Kasumi-1 (cell line): Measurements from ENCODE around the gene SAA4.
"Not testable (repeated sequence)": the region's sequence is repeated elsewhere in the genome, so short reads cannot be mapped to it uniquely, and the experiment has no call there.

Experiments
- DNase-seq, 2 experiments: peaks; one replicate each; lab custom pipeline; 2025; lab: John Stamatoyannopoulos, UW

SAA4 gene

GRCh38 chr11:18236664-18237356 lies at the start of gene SAA4:
TSS of gene SAA4 (minus strand) at chr11:18236802. CDS start at chr11:18235926, 876 bp downstream.
- DNase-seq: no peak

GRCh38 chr11:18285841-18286240 lies 49.2 kb upstream of the SAA4 start:
- no peak for DNase-seq

GRCh38 chr11:18282626-18283025 lies 46.0 kb upstream of the SAA4 start:
- DNase-seq: no peak

- no peak for DNase-seq
Observed at GRCh38 chr11:18280438-18281045, 43.9 kb upstream of the SAA4 start.

DNA sequence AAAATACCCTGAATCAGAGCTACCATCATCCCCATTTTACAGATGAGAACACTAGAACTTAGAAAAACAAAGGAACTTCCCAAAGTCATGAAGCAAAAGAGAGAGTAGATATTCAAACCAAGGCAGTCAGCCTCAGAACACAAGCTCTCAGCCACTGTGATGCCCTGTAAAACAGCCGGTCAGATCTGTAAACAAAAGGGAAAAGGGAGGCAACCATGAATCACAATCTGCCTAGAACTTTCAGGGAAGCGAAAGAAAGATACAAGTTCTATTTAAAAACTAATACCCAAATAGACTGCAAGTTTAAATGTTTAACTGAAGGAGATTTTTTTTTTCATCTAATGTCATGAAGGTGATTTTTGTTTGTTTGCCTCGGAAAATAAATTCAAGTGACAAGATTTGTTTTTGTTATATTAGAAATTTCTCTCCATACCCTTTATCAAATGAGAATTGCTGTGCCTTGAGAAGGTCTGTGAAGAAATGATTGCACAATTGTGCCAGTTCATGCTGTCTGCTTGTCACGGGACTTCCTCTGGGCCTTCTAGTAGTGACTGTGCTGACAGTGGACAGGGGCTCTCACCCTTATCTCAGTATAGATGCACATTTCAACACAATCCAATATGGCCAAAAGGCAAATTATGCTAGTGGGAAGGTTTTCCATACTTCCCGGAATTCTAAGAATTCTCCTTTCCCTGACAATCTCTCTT lies 41.1 kb upstream of the SAA4 start:
- peak in 1 of 2 experiments; percentile 11 for DNase-seq

GRCh38 chr11:18271206-18271605 lies 34.6 kb upstream of the SAA4 start:
- no peak for DNase-seq

DNA sequence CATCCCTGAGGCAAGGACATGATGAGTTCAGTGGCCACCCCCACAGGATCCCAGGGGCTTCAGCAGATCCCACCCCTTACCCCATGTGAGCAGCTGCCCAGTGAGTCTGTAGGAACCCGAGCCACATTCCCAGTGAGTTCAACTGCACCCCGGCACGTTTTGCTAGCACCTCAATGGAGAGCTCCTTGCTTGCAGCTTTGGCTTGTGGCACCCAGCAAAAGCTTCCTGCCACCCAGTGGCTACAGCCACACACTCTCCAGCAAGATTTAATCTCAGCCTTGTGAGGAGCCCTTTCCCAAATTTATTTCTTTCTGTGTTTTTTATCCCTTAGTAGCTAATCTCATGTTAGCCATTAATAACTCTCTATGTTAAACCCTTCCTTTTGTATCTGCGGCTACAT lies 33.5 kb upstream of the SAA4 start:
- DNase-seq: no peak

DNA sequence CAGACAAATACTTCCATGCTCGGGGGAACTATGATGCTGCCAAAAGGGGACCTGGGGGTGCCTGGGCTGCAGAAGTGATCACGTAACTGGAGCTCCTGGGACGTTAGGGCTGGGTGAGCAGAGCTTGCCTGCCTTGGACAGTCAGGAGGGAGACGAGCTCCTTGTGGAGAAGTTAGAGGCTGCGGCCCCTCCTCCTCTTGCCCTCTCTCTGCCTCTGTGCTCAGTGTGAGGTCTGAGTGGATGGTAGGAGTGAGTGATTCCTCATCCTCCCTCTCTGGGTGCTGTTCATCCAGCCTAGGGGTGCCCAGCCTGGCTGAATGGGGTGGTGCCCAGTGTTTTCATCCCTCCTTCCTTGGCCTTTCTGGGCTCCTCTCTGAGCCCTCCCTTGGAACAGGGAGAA lies 32.6 kb upstream of the SAA4 start:
- not testable (repeated sequence) for DNase-seq

DNA sequence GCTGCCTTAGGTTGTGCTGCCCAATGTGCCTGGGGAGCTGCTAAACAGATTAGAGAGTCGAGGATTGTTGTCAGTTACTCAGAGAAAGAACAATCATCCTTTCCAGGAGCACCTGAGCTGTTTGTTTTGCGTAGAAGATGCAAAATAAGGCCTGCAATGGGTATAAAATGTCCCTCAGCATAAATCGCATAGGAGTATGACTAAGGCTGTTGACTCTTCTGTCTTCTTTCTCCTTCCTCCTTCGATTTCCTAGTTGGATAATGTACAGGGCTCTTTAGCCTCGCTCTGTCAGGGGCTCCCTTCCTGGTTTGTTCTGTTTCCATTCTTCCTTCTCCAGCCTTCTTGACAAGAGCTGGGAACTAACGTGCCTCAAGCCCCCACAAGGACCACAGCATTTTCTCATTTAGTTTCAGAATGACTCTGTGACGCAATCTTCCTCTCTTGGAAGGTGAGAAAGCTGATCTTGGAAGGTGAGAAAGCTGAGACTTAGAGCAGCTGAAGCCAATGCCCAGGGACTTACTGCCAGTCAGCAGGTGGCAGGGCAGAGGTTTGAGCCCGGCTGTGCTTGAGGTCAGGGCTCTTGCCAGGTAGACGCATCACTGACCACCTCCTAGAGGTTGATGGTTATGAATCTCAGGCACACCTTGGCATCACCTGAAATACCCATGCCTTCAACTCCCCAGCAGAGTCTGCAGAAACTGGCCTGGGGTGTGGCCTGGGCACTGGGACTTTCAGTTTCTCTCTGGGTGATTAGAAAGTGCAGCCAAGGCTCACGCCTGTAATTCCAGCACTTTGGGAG lies 30.9 kb upstream of the SAA4 start:
- DNase-seq: not testable (repeated sequence)

DNA sequence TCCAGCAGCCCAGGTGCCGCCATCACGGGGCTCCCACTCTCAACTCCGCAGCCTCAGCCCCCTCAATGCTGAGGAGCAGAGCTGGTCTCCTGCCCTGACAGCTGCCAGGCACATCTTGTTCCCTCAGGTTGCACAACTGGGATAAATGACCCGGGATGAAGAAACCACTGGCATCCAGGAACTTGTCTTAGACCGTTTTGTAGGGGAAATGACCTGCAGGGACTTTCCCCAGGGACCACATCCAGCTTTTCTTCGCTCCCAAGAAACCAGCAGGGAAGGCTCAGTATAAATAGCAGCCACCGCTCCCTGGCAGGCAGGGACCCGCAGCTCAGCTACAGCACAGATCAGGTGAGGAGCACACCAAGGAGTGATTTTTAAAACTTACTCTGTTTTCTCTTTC lies 29.3 kb upstream of the SAA4 start, which contains the start of gene SAA1:
TSS of gene SAA1 (plus strand) at position 316 of the 400 bp plus-strand sequence. CDS start 624 bp downstream, outside the sequence.
- no peak for DNase-seq

DNA sequence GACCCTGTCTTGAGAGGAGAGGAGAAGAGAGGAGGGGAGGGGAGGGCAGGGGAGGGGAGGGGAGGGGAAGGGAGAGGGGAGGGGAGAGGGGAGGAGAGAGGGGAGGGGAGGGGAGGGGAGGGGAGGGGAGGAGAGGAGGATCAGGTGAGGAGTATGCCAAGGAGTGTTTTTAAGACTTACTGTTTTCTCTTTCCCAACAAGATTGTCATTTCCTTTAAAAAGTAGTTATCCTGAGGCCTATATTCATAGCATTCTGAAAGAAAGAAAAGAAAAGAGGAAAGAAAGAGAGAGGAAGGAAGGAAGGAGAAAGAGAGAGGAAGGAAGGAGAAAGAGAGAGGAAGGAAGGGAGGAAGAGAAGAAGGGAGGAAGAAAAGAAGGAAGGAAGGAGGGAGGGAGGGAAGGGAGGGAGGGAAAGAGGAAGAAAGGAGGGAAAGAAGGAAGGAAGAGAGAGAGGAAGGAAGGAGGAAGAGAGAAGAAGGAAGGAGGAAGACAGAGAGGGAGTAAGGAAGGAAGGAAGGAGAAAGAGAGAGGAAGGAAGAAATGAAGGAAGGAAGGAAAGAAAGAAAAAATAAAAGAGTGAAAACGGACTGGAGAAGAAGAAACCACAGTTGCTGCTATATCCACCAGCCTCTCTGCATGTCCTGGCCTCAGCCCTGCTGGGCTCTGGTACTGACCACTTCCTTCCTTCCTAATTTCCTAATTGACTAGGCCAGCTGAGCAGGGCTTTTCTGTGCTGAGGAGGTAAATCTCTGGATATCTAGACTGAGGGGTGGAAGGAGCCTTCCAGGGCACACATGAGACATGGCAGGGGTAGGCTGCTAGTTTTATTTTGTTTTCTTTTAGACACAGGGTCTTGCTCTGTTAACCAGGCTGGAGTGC lies 28.3 kb upstream of the SAA4 start:
- no peak for DNase-seq

DNA sequence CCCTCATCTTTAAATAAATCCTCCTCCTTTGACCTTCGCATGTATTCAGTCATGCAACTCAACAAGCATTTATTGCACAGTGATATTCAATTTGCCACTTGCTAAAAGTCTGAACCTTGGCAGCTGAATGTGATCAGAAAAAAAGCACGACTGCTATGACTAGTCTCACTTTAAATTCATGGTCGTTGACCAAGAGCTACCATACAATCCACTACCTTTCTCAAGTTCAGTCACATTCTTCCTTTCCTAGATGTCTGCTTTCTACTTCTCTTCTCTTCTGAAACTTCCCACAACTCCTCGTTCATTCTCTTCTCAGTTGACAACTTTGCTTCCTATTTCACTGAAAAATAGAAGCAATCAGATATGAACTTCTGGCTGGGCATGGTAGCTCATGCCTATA lies 27.4 kb upstream of the SAA4 start:
- no peak for DNase-seq

DNA sequence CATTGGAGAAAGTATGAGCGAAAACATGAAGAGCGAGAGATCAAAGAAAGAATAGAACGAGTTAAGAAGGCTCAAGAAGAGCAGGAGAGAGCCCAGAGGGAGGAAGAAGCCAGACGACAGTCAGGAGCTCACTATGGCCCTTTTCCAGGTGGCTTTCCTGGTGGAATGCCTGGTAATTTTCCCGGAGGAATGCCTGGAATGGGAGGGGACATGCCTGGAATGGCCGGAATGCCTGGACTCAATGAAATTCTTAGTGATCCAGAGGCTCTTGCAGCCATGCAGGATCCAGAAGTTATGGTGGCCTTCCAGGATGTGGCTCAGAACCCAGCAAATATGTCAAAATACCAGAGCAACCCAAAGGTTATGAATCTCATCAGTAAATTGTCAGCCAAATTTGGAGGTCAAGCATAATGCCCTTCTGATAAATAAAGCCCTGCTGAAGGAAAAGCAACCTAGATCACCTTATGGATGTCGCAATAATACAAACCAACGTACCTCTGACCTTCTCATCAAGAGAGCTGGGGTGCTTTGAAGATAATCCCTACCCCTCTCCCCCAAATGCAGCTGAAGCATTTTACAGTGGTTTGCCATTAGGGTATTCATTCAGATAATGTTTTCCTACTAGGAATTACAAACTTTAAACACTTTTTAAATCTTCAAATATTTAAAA lies 26.2 kb upstream of the SAA4 start:
- not testable (repeated sequence) for DNase-seq

DNA sequence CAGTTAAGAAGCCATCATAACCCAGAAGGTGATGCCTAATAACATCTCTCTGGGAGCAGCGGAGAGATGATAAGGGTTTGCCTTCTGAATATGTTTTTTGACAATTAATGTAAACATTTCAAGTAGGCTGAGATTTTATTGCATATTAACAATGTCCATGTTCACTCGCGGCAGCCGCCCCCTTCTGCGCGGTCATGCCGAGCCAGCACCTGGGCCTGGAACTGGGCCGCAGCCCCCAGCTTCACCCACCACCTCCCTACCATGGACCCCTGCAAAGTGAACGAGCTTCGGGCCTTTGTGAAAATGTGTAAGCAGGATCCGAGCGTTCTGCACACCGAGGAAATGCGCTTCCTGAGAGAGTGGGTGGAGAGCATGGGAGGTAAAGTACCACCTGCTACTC lies 25.1 kb upstream of the SAA4 start:
- DNase-seq: no peak

DNA sequence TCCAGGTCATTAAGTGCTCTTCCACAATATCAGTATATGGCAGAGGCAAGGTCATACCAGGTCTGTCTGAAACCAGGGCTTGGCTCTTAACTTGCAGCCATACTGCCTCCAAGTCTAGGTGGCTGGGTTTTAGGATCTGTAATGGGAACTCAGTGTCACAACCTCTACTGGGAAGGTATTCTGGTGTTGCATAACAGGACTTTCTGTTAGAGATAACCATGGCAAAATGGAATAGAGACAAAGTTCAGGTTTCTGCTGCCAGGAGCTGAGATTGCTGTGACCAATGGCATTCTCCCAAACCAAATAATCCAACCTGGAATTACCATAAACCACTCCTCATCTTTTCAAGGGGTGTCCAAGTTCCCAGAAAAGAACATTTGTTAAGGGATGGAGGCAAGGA lies 22.7 kb upstream of the SAA4 start:
- DNase-seq: no peak

- DNase-seq: no peak
Observed at GRCh38 chr11:18254781-18255361, 18.3 kb upstream of the SAA4 start.

DNA sequence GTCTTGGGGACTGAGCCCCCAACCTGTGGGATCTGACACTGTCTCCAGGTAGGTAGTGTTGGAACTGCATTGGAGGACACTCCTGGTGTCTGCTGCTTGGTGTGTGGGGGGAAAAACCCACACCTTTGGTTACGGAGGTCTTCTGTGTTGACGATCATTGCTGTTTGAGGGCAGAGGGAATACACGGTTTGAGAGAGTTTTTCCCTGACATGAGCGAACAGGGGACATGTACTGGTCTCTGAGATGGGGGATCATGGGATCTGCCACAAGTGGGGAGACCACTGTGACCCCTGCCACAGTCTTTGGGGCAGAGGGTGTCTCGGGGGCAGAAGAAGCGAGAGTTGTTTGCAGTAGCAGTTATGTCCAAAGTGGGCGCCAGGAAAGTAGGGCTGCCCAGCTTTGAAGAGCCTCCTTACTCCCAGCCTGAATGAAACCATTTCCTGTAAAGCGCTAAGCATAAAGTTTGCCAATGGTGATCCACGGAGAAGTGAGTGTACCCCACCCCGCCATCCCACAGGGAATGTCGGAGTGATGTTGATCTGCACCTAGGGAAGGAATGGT lies 17.3 kb upstream of the SAA4 start:
- no peak for DNase-seq

- no peak for DNase-seq
Observed at GRCh38 chr11:18253233-18253632, 16.6 kb upstream of the SAA4 start.

DNA sequence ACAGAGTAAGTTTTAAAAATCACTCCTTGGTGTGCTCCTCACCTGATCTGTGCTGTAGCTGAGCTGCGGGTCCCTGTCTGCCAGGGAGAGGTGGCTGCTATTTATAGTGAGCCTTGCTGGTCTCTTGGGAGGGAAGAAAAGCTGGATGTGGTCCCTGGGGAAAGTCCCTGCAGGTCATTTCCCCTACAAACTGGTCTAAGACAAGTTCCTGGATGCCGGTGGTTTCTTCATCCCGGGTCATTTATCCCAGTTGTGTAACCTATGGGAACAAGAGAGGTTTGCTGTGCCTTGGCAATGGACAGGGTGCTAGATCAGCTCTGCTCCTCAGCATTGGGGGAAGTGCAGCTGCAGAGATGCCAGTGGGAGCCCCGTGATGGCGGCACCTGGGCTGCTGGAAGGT lies 12.0 kb upstream of the SAA4 start, which contains the start of gene SAA2:
TSS of gene SAA2 (minus strand) at position 108 of the 400 bp plus-strand sequence. CDS start 657 bp downstream, outside the sequence.
- no peak for DNase-seq

DNA sequence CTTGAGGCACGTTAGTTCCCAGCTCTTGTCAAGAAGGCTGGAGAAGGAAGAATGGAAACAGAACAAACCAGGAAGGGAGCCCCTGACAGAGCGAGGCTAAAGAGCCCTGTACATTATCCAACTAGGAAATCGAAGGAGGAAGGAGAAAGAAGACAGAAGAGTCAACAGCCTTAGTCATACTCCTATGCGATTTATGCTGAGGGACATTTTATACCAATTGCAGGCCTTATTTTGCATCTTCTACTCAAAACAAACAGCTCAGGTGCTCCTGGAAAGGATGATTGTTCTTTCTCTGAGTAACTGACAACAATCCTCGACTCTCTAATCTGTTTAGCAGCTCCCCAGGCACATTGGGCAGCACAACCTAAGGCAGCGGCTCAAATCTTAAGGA lies 10.6 kb upstream of the SAA4 start:
- DNase-seq: not testable (repeated sequence)
